ENCODE measurements around the gene SH3GL1. TPM values are rescaled to one million over a fixed set of nuclear protein-coding genes. Genes with fewer than 3 reads are reported as not detected.

Gene SH3GL1
- total RNA-seq, 1 donor from 2014 or later, result 16.2 TPM

DNA sequence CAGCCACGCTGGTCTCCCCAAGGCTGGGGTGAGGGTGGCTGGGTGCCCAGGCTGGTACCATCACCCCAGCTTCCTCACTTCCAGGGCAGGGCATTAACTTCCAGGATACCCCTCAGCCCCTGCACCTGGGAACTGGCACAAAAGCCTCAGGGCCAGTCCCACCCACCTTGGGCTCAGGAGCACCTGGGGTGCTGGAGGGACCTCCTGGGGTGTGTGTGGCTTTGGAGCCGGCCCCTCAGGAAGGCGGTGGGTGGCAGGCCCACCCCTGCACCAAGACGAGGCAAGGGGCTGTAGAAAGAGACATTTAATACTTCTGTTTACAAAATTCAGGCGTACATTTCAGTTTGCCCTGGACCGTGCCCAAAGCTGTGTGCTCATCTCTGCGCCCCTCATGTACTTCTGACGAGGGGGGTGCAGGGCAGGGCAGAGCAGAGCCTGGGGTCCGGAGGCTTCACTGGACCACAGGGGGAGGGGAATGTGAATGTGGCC lies 40.2 kb downstream of the SH3GL1 start:
- no peaks in the 10 kb centered on the region for H3K27me3 ChIP-seq (ENCODE audit: control insufficient read depth in 3 of 3, insufficient read depth in 3 of 3, low read length in 3 of 3)
- no peak overlapping the region for H3K9ac ChIP-seq (ENCODE audit: low read depth in 1 of 3, low read length in 3 of 3)
- H3K4me3 ChIP-seq (ENCODE audit: low read length in 3 of 3), result no peak overlapping the region
- no peaks in the 10 kb centered on the region for H3K4me1 ChIP-seq (ENCODE audit: control insufficient read depth in 3 of 3, insufficient read depth in 3 of 3, low read length in 3 of 3)
- H3K36me3 ChIP-seq (ENCODE audit: control insufficient read depth in 3 of 3, insufficient read depth in 3 of 3, low read length in 3 of 3), result peaks cover 29 to 37% (median 35%) of the 10 kb centered on the region in 3 donors
- no peaks in the 10 kb centered on the region for H3K9me3 ChIP-seq (ENCODE audit: control insufficient read depth in 3 of 3, low read length in 3 of 3)
- no peak overlapping the region for H3K27ac ChIP-seq (ENCODE audit: low read depth, low read length)

GRCh38 chr19:4359627-4360000 lies 40.7 kb downstream of the SH3GL1 start:
- H3K4me1 ChIP-seq (ENCODE audit: control insufficient read depth in 3 of 3, insufficient read depth in 3 of 3, low read length in 3 of 3), result no peaks in the 10 kb centered on the region
- H3K4me3 ChIP-seq (ENCODE audit: low read length in 3 of 3), result no peak overlapping the region
- peaks cover 28 to 35% (median 33%) of the 10 kb centered on the region in 3 donors for H3K36me3 ChIP-seq (ENCODE audit: control insufficient read depth in 3 of 3, insufficient read depth in 3 of 3, low read length in 3 of 3)
- H3K9ac ChIP-seq (ENCODE audit: low read depth in 1 of 3, low read length in 3 of 3), result no peak overlapping the region
- H3K27ac ChIP-seq (ENCODE audit: low read depth, low read length), result no peak overlapping the region
- H3K27me3 ChIP-seq (ENCODE audit: control insufficient read depth in 3 of 3, insufficient read depth in 3 of 3, low read length in 3 of 3), result no peaks in the 10 kb centered on the region
- H3K9me3 ChIP-seq (ENCODE audit: control insufficient read depth in 3 of 3, low read length in 3 of 3), result no peaks in the 10 kb centered on the region

DNA sequence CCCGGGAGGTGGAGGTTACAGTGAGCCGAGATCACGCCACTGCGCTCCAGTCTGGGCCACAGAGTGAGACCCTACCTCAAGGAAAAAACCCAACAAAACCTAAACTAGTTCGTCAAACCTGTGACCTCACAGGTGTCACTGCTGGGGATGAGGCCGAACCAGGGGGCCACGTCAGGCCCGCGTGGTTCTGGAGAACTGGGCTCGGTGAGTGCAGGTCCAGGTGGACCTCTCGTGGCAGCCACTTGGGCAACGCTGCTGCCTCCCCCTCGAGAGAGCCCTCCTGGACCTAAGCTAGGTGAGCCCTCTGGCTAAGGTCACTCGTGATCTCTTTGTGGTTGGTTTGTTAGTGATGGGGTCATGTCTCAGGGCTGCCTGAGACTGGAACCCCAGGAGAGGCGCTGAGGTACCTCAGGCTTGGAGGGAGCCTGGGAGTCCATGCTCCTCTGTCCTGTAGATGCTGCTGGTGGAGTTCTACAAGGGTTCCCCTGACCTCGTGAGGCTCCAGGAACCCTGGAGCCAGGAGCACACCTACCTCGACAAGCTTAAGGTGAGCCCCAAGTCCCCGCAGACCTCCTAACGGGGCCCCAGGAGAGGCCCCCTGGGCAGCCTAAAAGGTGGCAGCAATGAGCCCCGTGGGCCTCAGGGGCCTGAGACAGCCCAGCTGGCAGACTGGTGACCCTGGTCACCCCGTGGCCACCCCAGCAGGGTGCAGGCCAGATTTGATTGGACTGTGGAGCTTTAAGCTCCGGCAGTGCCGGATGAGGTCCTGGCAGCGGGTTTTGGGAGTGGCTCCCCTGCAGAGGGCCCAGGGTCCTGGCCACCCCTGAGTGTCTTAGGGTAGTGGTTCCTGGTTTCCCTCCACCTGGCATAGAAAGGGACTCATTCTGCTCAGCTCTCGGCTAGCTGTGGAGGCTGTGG lies 41.4 kb downstream of the SH3GL1 start:
- Histone ChIP-seq H3K36me3 (ENCODE audit: control insufficient read depth in 3 of 3, insufficient read depth in 3 of 3, low read length in 3 of 3) (peaks cover 26 to 32% (median 29%) of the 10 kb centered on the region in 3 donors), H3K9ac (ENCODE audit: low read depth in 1 of 3, low read length in 3 of 3) (no peak overlapping the region)

GRCh38 chr19:4357921-4358326 lies 42.4 kb downstream of the SH3GL1 start:
- Histone ChIP-seq H3K27me3 (ENCODE audit: control insufficient read depth in 3 of 3, insufficient read depth in 3 of 3, low read length in 3 of 3) (no peaks in the 10 kb centered on the region), H3K4me1 (ENCODE audit: control insufficient read depth in 3 of 3, insufficient read depth in 3 of 3, low read length in 3 of 3) (no peaks in the 10 kb centered on the region), H3K9me3 (ENCODE audit: control insufficient read depth in 3 of 3, low read length in 3 of 3) (no peaks in the 10 kb centered on the region), H3K27ac (ENCODE audit: low read depth, low read length) (no peak overlapping the region), H3K9ac (ENCODE audit: low read depth in 1 of 3, low read length in 3 of 3) (no peak overlapping the region), H3K36me3 (ENCODE audit: control insufficient read depth in 3 of 3, insufficient read depth in 3 of 3, low read length in 3 of 3) (peaks cover 19 to 22% (median 21%) of the 10 kb centered on the region in 3 donors), H3K4me3 (ENCODE audit: low read length in 3 of 3) (no peak overlapping the region)

More for the DNA sequence above, 41.4 kb downstream of the SH3GL1 start:
- Histone ChIP-seq H3K4me1 (ENCODE audit: control insufficient read depth in 3 of 3, insufficient read depth in 3 of 3, low read length in 3 of 3) (no peaks in the 10 kb centered on the region), H3K9me3 (ENCODE audit: control insufficient read depth in 3 of 3, low read length in 3 of 3) (no peaks in the 10 kb centered on the region), H3K27ac (ENCODE audit: low read depth, low read length) (no peak overlapping the region), H3K27me3 (ENCODE audit: control insufficient read depth in 3 of 3, insufficient read depth in 3 of 3, low read length in 3 of 3) (no peaks in the 10 kb centered on the region), H3K4me3 (ENCODE audit: low read length in 3 of 3) (no peak overlapping the region)

DNA sequence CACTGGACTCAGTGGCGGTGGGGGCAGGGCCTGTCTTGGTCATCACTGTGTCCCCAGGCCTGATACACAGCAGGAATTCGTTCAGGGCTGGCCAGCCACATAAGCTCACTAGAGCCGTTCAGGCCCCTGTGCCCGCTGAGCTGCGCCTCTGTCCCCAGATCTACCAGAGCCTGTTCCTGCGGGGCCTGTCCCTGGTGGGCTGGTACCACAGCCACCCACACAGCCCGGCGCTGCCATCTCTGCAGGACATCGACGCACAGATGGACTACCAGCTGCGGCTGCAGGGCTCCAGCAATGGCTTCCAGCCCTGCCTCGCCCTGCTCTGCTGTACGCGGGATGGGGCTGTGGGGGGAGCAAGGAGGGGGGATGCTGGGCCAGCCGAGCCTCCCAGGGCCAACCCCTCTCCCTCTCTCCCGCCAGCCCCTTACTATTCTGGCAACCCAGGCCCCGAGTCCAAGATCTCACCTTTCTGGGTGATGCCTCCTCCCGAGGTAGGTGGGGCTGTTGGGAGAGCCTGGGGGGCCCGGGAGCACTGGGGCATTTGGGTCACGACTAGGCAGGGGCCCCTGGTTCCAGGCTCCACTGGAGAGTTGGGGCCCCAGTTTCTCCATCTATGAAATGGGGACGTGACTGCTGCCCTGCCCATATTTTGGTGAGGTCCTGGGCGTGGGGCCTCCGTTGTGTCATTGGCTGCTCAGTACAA lies 43.1 kb downstream of the SH3GL1 start:
- H3K9ac ChIP-seq (ENCODE audit: low read depth in 1 of 3, low read length in 3 of 3), result no peak overlapping the region
- H3K27ac ChIP-seq (ENCODE audit: low read depth, low read length), result no peak overlapping the region
- no peaks in the 10 kb centered on the region for H3K27me3 ChIP-seq (ENCODE audit: control insufficient read depth in 3 of 3, insufficient read depth in 3 of 3, low read length in 3 of 3)
- no peaks in the 10 kb centered on the region for H3K9me3 ChIP-seq (ENCODE audit: control insufficient read depth in 3 of 3, low read length in 3 of 3)
- H3K4me3 ChIP-seq (ENCODE audit: low read length in 3 of 3), result no peak overlapping the region
- H3K36me3 ChIP-seq (ENCODE audit: control insufficient read depth in 3 of 3, insufficient read depth in 3 of 3, low read length in 3 of 3), result peaks cover 12 to 16% (median 14%) of the 10 kb centered on the region in 3 donors
- no peaks in the 10 kb centered on the region for H3K4me1 ChIP-seq (ENCODE audit: control insufficient read depth in 3 of 3, insufficient read depth in 3 of 3, low read length in 3 of 3)

DNA sequence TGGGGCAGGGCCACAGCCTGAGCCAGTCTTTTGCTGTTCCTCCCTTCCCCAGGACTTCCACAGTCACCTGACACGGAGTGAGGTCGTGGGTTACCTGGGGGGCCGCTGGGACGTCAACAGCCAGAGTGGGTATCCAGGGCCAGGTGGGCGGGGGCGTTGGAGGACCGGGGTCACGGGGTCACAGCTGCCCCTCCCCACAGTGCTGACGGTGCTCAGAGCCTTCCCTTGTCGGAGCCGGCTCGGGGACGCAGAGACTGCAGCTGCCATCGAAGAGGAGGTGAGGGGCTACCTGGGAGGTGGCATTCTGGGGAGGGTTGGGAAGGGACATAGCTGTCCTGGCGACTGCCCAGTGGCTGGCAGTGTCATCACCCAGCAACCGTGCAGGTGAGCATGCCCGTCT lies 45.5 kb downstream of the SH3GL1 start:
- no peak overlapping the region for H3K9ac ChIP-seq (ENCODE audit: low read depth in 1 of 3, low read length in 3 of 3)
- no peaks in the 10 kb centered on the region for H3K9me3 ChIP-seq (ENCODE audit: control insufficient read depth in 3 of 3, low read length in 3 of 3)
- no peak overlapping the region for H3K27ac ChIP-seq (ENCODE audit: low read depth, low read length)
- H3K36me3 ChIP-seq (ENCODE audit: control insufficient read depth in 3 of 3, insufficient read depth in 3 of 3, low read length in 3 of 3), result peaks cover under 1 to 9% (median 5%) of the 10 kb centered on the region in 3 donors
- H3K4me1 ChIP-seq (ENCODE audit: control insufficient read depth in 3 of 3, insufficient read depth in 3 of 3, low read length in 3 of 3), result peaks cover 0 to 4% (median 0%) of the 10 kb centered on the region in 3 donors
- no peaks in the 10 kb centered on the region for H3K27me3 ChIP-seq (ENCODE audit: control insufficient read depth in 3 of 3, insufficient read depth in 3 of 3, low read length in 3 of 3)
- H3K4me3 ChIP-seq (ENCODE audit: low read length in 3 of 3), result no peak overlapping the region

DNA sequence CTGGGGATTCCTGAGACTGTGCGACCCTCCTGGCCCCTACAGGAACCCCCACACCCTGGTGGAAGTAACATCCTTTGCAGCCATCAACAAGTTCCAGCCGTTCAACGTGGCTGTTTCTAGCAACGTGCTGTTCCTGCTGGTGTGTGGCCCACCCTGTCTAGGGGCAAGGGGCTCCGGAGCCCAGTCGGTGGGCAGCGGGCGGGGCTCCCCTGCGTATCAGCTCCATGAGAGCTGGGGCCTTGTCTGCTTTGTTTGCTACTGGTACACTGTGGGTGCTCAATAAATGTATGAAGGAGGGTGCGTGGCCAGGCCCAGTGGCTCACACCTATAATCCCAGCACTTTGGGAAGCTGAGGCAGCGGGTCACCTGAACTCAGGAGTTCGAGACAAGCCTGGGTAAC lies 46.1 kb downstream of the SH3GL1 start:
- peaks cover 0 to 3% (median 0%) of the 10 kb centered on the region in 3 donors for H3K36me3 ChIP-seq (ENCODE audit: control insufficient read depth in 3 of 3, insufficient read depth in 3 of 3, low read length in 3 of 3)
- no peaks in the 10 kb centered on the region for H3K9me3 ChIP-seq (ENCODE audit: control insufficient read depth in 3 of 3, low read length in 3 of 3)
- H3K27me3 ChIP-seq (ENCODE audit: control insufficient read depth in 3 of 3, insufficient read depth in 3 of 3, low read length in 3 of 3), result no peaks in the 10 kb centered on the region
- no peak overlapping the region for H3K27ac ChIP-seq (ENCODE audit: low read depth, low read length)
- H3K4me3 ChIP-seq (ENCODE audit: low read length in 3 of 3), result no peak overlapping the region
- H3K4me1 ChIP-seq (ENCODE audit: control insufficient read depth in 3 of 3, insufficient read depth in 3 of 3, low read length in 3 of 3), result peaks cover 0 to 4% (median 0%) of the 10 kb centered on the region in 3 donors
- H3K9ac ChIP-seq (ENCODE audit: low read depth in 1 of 3, low read length in 3 of 3), result no peak overlapping the region

DNA sequence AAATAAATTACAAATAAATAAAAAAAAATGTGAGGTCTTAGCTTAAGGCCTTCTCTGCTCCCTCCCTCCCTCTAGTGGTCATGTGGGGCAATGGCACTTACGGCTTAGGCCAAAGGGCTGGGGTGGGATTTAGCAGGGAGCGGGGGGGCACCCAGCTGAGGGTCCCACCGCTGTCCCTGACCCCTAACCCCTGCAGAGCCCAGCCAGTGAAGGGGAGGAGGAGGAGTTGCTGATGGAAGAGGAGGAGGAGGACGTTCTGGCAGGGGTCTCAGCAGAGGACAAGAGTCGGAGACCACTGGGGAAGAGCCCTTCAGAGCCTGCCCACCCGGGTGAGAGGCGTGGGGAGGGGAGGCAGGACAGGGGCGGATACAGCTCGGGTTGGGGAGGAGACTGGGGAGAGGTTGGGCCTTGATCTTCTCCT lies 47.6 kb downstream of the SH3GL1 start:
- H3K27me3 ChIP-seq (ENCODE audit: control insufficient read depth in 3 of 3, insufficient read depth in 3 of 3, low read length in 3 of 3), result no peaks in the 10 kb centered on the region
- no peak overlapping the region for H3K4me3 ChIP-seq (ENCODE audit: low read length in 3 of 3)
- H3K27ac ChIP-seq (ENCODE audit: low read depth, low read length), result no peak overlapping the region
- no peaks in the 10 kb centered on the region for H3K36me3 ChIP-seq (ENCODE audit: control insufficient read depth in 3 of 3, insufficient read depth in 3 of 3, low read length in 3 of 3)
- no peak overlapping the region for H3K9ac ChIP-seq (ENCODE audit: low read depth in 1 of 3, low read length in 3 of 3)
- H3K9me3 ChIP-seq (ENCODE audit: control insufficient read depth in 3 of 3, low read length in 3 of 3), result no peaks in the 10 kb centered on the region
- peaks cover 0 to 4% (median 0%) of the 10 kb centered on the region in 3 donors for H3K4me1 ChIP-seq (ENCODE audit: control insufficient read depth in 3 of 3, insufficient read depth in 3 of 3, low read length in 3 of 3)

DNA sequence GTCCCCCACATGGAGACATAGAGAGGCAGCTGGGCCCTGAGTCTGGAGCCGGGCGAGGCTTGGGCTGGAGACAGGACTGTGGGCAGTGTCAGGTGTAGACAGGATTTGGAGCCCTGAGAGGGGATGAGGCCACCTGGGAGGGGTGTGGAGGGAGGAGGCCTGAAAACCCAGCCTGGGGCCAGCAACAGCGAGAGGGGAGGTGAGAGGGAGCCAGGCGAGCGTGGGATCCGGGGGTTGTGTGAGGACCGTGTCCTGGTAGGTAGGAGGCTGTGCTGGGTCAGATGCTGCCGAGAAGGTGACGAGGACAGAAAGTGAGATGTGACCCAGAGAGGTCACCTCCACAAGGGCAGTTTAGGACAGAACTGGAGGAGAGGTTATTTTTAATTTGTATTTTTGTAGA lies 49.6 kb downstream of the SH3GL1 start:
- H3K4me1 ChIP-seq (ENCODE audit: control insufficient read depth in 3 of 3, insufficient read depth in 3 of 3, low read length in 3 of 3), result peaks cover 0 to 4% (median 1%) of the 10 kb centered on the region in 3 donors
- H3K9me3 ChIP-seq (ENCODE audit: control insufficient read depth in 3 of 3, low read length in 3 of 3), result no peaks in the 10 kb centered on the region
- no peak overlapping the region for H3K4me3 ChIP-seq (ENCODE audit: low read length in 3 of 3)
- H3K9ac ChIP-seq (ENCODE audit: low read depth in 1 of 3, low read length in 3 of 3), result no peak overlapping the region
- no peaks in the 10 kb centered on the region for H3K27me3 ChIP-seq (ENCODE audit: control insufficient read depth in 3 of 3, insufficient read depth in 3 of 3, low read length in 3 of 3)
- peaks cover 0 to 4% (median 4%) of the 10 kb centered on the region in 3 donors for H3K36me3 ChIP-seq (ENCODE audit: control insufficient read depth in 3 of 3, insufficient read depth in 3 of 3, low read length in 3 of 3)
- no peak overlapping the region for H3K27ac ChIP-seq (ENCODE audit: low read depth, low read length)

DNA sequence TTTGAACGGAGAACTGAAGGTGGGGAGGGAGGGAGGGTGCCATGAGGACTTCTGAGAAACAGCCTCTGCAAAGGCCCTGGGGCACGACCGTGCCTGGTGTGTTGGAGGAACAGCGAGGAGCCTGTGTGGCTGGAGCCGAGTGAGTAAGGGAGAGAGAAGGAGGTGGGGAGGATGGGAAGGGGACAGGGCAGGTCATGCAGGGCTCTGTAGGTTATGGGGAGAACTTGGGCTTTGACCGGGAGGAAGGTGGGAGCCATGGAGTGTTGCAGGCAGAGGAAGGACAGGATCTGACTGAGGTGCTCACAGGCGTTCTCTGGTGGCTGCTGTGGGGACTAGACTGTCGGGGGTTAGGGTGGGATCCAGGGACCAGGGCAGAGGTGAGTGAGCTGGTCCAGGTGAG lies 50.2 kb downstream of the SH3GL1 start:
- H3K9me3 ChIP-seq (ENCODE audit: control insufficient read depth in 3 of 3, low read length in 3 of 3), result no peaks in the 10 kb centered on the region
- H3K36me3 ChIP-seq (ENCODE audit: control insufficient read depth in 3 of 3, insufficient read depth in 3 of 3, low read length in 3 of 3), result peaks cover 0 to 4% (median 4%) of the 10 kb centered on the region in 3 donors

More for the DNA sequence above, 50.2 kb downstream of the SH3GL1 start:
- peaks cover 4 to 8% (median 6%) of the 10 kb centered on the region in 3 donors for H3K4me1 ChIP-seq (ENCODE audit: control insufficient read depth in 3 of 3, insufficient read depth in 3 of 3, low read length in 3 of 3)
- no peak overlapping the region for H3K27ac ChIP-seq (ENCODE audit: low read depth, low read length)
- H3K9ac ChIP-seq (ENCODE audit: low read depth in 1 of 3, low read length in 3 of 3), result no peak overlapping the region
- H3K27me3 ChIP-seq (ENCODE audit: control insufficient read depth in 3 of 3, insufficient read depth in 3 of 3, low read length in 3 of 3), result no peaks in the 10 kb centered on the region
- no peak overlapping the region for H3K4me3 ChIP-seq (ENCODE audit: low read length in 3 of 3)
